Astrocyte (in vitro differentiated cells and primary cell): ENCODE results near the gene DEXI. TPM values are rescaled to one million over a fixed set of nuclear protein-coding genes. Genes with fewer than 3 reads are reported as not detected.

Source experiments
- DNase-seq: peaks from one replicate; pipeline ENCODE4 v3.0.0-alpha.2; 2010; ENCODE audit warnings: low read depth
- FAIRE-seq: peaks from 2 replicates; lab custom pipeline; 2011; peaks lifted over from hg19 to GRCh38; lab: Jason Lieb, UNC
- H2AFZ ChIP-seq: 2 replicates; pipeline ENCODE4 v1.6.0; 2012; ENCODE audit warnings: low read depth, low read length, inconsistent platforms
- H3K27ac ChIP-seq: 2 replicates; pipeline ENCODE4 v1.5.1; 2011; ENCODE audit warnings: low read depth, low read length, inconsistent platforms
- H3K27me3 ChIP-seq: 2 replicates; pipeline ENCODE4 v1.6.0; 2011; ENCODE audit warnings: low read length, inconsistent platforms; ENCODE audit not compliant: insufficient read depth
- H3K36me3 ChIP-seq: 2 replicates; pipeline ENCODE4 v1.5.1; 2011; ENCODE audit warnings: low read length, inconsistent platforms; ENCODE audit not compliant: insufficient read depth
- H3K4me1 ChIP-seq: 2 replicates; pipeline ENCODE4 v1.5.1; 2011; ENCODE audit warnings: low read length, inconsistent platforms; ENCODE audit not compliant: insufficient read depth
- H3K4me2 ChIP-seq: 2 replicates; pipeline ENCODE4 v1.6.0; 2012; ENCODE audit warnings: low read length, inconsistent platforms
- H3K4me3 ChIP-seq: 2 replicates; pipeline ENCODE4 v1.5.1; 2011; ENCODE audit warnings: low read depth, mild to moderate bottlenecking, low read length, inconsistent platforms; ENCODE audit not compliant: insufficient read depth
- H3K79me2 ChIP-seq: 2 replicates; pipeline ENCODE4 v1.6.0; 2012; ENCODE audit warnings: mild to moderate bottlenecking, low read length, inconsistent platforms; ENCODE audit not compliant: insufficient read depth
- H3K9ac ChIP-seq: 2 replicates; pipeline ENCODE4 v1.6.0; 2012; ENCODE audit warnings: mild to moderate bottlenecking, low read length, inconsistent platforms
- H3K9me3 ChIP-seq: 2 replicates; pipeline ENCODE4 v1.5.1; 2012; ENCODE audit warnings: low read depth, mild to moderate bottlenecking, low read length, inconsistent platforms; ENCODE audit not compliant: insufficient read depth
- H4K20me1 ChIP-seq: 2 replicates; pipeline ENCODE4 v1.6.0; 2012; ENCODE audit warnings: low read length, inconsistent platforms; ENCODE audit not compliant: insufficient read depth
- H3K27ac Mint-ChIP-seq: one replicate; pipeline ENCODE4 v1.8.0; 2021; ENCODE audit warnings: mild to moderate bottlenecking, mixed read lengths; ENCODE audit not compliant: unreplicated experiment
- H3K27me3 Mint-ChIP-seq: one replicate; pipeline ENCODE4 v1.8.0; 2021; ENCODE audit warnings: low read depth, mixed read lengths; ENCODE audit not compliant: unreplicated experiment
- H3K36me3 Mint-ChIP-seq: one replicate; pipeline ENCODE4 v1.8.0; 2021; ENCODE audit warnings: low read depth, mixed read lengths; ENCODE audit not compliant: unreplicated experiment
- H3K4me1 Mint-ChIP-seq: one replicate; pipeline ENCODE4 v1.8.0; 2021; ENCODE audit warnings: low read depth, mixed read lengths; ENCODE audit not compliant: unreplicated experiment
- H3K4me3 Mint-ChIP-seq: one replicate; pipeline ENCODE4 v1.8.0; 2021; ENCODE audit warnings: mild to moderate bottlenecking, moderate library complexity, mixed read lengths; ENCODE audit not compliant: unreplicated experiment
- H3K9me3 Mint-ChIP-seq: one replicate; pipeline ENCODE4 v1.8.0; 2021; ENCODE audit warnings: mild to moderate bottlenecking, mixed read lengths; ENCODE audit not compliant: unreplicated experiment
- CTCF ChIP-seq: IDR thresholded peaks from 2 replicates; pipeline ENCODE4 v1.5.1; 2011; ENCODE audit warnings: low read depth, mild to moderate bottlenecking, inconsistent platforms, low read length, moderate library complexity; ENCODE audit not compliant: insufficient read depth
- EZH2 ChIP-seq: IDR thresholded peaks from 2 replicates; pipeline ENCODE4 v1.6.1; 2012; ENCODE audit warnings: mild to moderate bottlenecking, low read length, inconsistent platforms; ENCODE audit not compliant: insufficient read depth
- total RNA-seq: library from RNA; stranded (reverse); gene quantifications from 2 replicates; pipeline ENCODE4 v1.2.1, GENCODE V29; 2021

Gene DEXI
- total RNA-seq, 1 donor from 2014 or later: 39.8 TPM

GRCh38 chr16:10932959-10933710, 9.1 kb downstream of the DEXI start:
- H3K9ac ChIP-seq: no peak overlapping the region
- H3K27ac Mint-ChIP-seq: no peak overlapping the region
- H3K4me2 ChIP-seq: no peak overlapping the region
- H3K27ac ChIP-seq: no peak overlapping the region
- DNase-seq: no peak
- peaks cover 4% of the 10 kb centered on the region for H3K4me1 ChIP-seq
- H3K4me3 Mint-ChIP-seq: no peak overlapping the region
- no peak overlapping the region for H2AFZ ChIP-seq
- no peaks in the 10 kb centered on the region for H3K9me3 ChIP-seq
- peaks cover 20% of the 10 kb centered on the region for H3K36me3 Mint-ChIP-seq
- peaks cover 2% of the 10 kb centered on the region for H3K36me3 ChIP-seq
- H3K79me2 ChIP-seq: peaks cover 57% of the 10 kb centered on the region
- no peak overlapping the region for H3K4me3 ChIP-seq
- TF ChIP-seq EZH2: no peak
- no peak for TF ChIP-seq CTCF
- H4K20me1 ChIP-seq: peaks cover 88% of the 10 kb centered on the region
- H3K27me3 Mint-ChIP-seq: no peaks in the 10 kb centered on the region
- FAIRE-seq: no peak
- no peaks in the 10 kb centered on the region for H3K9me3 Mint-ChIP-seq
- H3K27me3 ChIP-seq: no peaks in the 10 kb centered on the region
- H3K4me1 Mint-ChIP-seq: peaks cover 19% of the 10 kb centered on the region

- Mint-ChIP-seq H3K4me3 (no peak overlapping the region), H3K36me3 (peaks cover 23% of the 10 kb centered on the region), H3K27me3 (no peaks in the 10 kb centered on the region), H3K9me3 (no peaks in the 10 kb centered on the region), H3K27ac (no peak overlapping the region), H3K4me1 (peaks cover 11% of the 10 kb centered on the region)
- FAIRE-seq: no peak
- Histone ChIP-seq H3K9me3 (no peaks in the 10 kb centered on the region), H3K4me1 (peaks cover 3% of the 10 kb centered on the region), H3K27ac (no peak overlapping the region), H3K4me3 (no peak overlapping the region), H3K4me2 (no peak overlapping the region), H3K27me3 (no peaks in the 10 kb centered on the region), H2AFZ (no peak overlapping the region), H3K79me2 (peaks cover 46% of the 10 kb centered on the region), H3K36me3 (peaks cover 9% of the 10 kb centered on the region), H3K9ac (no peak overlapping the region), H4K20me1 (peaks cover 78% of the 10 kb centered on the region)
- DNase-seq: no peak
- TF ChIP-seq CTCF (no peak), EZH2 (no peak)
These were observed 10.2 kb downstream of the DEXI start for GRCh38 chr16:10931977-10932632.
